ENCODE data around the gene CCNH.
A peak's percentile ranks its signal among the peaks of the same experiment; 100 is the strongest.

CCNH gene

GRCh38 chr5:87412630-87413342 lies at the start of gene CCNH:
Gene CCNH, minus strand, starts transcription at chr5:87412930. Its CDS starts 136 bp downstream, at chr5:87412794.
- DNase-seq (ENCODE audit: low read depth in 2 of 2), result peak; percentile 94 to 96

- DNase-seq (ENCODE audit: low read depth in 2 of 2), result no peak
Observed at GRCh38 chr5:87457706-87458105, 45.0 kb upstream of the CCNH start.

- DNase-seq (ENCODE audit: low read depth in 2 of 2), result no peak
Observed at GRCh38 chr5:87453801-87454200, 41.1 kb upstream of the CCNH start.

- DNase-seq (ENCODE audit: low read depth in 2 of 2), result no peak
Observed at GRCh38 chr5:87452837-87453236, 40.1 kb upstream of the CCNH start.

- DNase-seq (ENCODE audit: low read depth in 2 of 2), result no peak
Observed at GRCh38 chr5:87442419-87442818, 29.7 kb upstream of the CCNH start.

- DNase-seq (ENCODE audit: low read depth in 2 of 2), result no peak
Observed at GRCh38 chr5:87438231-87438630, 25.5 kb upstream of the CCNH start.

GRCh38 chr5:87437724-87438123 lies 25.0 kb upstream of the CCNH start:
- DNase-seq (ENCODE audit: low read depth in 2 of 2), result no peak

- no peak for DNase-seq (ENCODE audit: low read depth in 2 of 2)
Observed at GRCh38 chr5:87435144-87435694, 22.5 kb upstream of the CCNH start.

- no peak for DNase-seq (ENCODE audit: low read depth in 2 of 2)
Observed at GRCh38 chr5:87434461-87434860, 21.7 kb upstream of the CCNH start.

GRCh38 chr5:87433945-87434344 lies 21.2 kb upstream of the CCNH start:
- DNase-seq (ENCODE audit: low read depth in 2 of 2), result no peak

- DNase-seq (ENCODE audit: low read depth in 2 of 2), result no peak
Observed at GRCh38 chr5:87432460-87432859, 19.7 kb upstream of the CCNH start.

GRCh38 chr5:87430863-87431457 lies 18.2 kb upstream of the CCNH start:
- no peak for DNase-seq (ENCODE audit: low read depth in 2 of 2)

GRCh38 chr5:87423755-87424154 lies 11.0 kb upstream of the CCNH start:
- no peak for DNase-seq (ENCODE audit: low read depth in 2 of 2)

GRCh38 chr5:87421307-87421706 lies 8.6 kb upstream of the CCNH start:
- DNase-seq (ENCODE audit: low read depth in 2 of 2), result no peak

GRCh38 chr5:87418506-87418905 lies 5.8 kb upstream of the CCNH start:
- DNase-seq (ENCODE audit: low read depth in 2 of 2), result no peak

- DNase-seq (ENCODE audit: low read depth in 2 of 2), result no peak
Observed at GRCh38 chr5:87413343-87413645, 564 bp upstream of the CCNH start.

- DNase-seq (ENCODE audit: low read depth in 2 of 2), result peak in 1 of 2 donors; percentile 4
Observed at GRCh38 chr5:87411973-87412629, 629 bp downstream of the CCNH start.

- DNase-seq (ENCODE audit: low read depth in 2 of 2), result no peak
Observed at GRCh38 chr5:87411586-87411972, 1.2 kb downstream of the CCNH start.

GRCh38 chr5:87410931-87411330 lies 1.8 kb downstream of the CCNH start:
- DNase-seq (ENCODE audit: low read depth in 2 of 2), result no peak

GRCh38 chr5:87408204-87408603 lies 4.5 kb downstream of the CCNH start:
- no peak for DNase-seq (ENCODE audit: low read depth in 2 of 2)

GRCh38 chr5:87405472-87406155 lies 7.1 kb downstream of the CCNH start:
- no peak for DNase-seq (ENCODE audit: low read depth in 2 of 2)

GRCh38 chr5:87404359-87404758 lies 8.4 kb downstream of the CCNH start:
- no peak for DNase-seq (ENCODE audit: low read depth in 2 of 2)
